Natural killer cell (primary cell): ENCODE data around the gene SMIM22. TPM values are rescaled to one million over a fixed set of nuclear protein-coding genes. Genes with fewer than 3 reads are reported as not detected.

Experiments used
- ATAC-seq, 3 donors: fragments of 150-1000 bp in 2 of 3; fragments of 200-7000 bp in 1 of 3; cut with Tn5 transposase; 1 replicate in 1 of 3; 2 replicates in 2 of 3; pipeline ENCODE4 v1.10.0; 2021; ENCODE audit warnings: mild to moderate bottlenecking in 2 of 3, moderate library complexity in 2 of 3
- DNase-seq, 2 donors: peaks; one replicate each; pipeline versions ENCODE4 v3.0.0 to v3.0.0-alpha.2; 2013 to 2021; ENCODE audit warnings: mixed read lengths in 1 of 2
- H3K27ac ChIP-seq: one replicate; pipeline ENCODE4 v1.5.1; 2013; ENCODE audit warnings: mild to moderate bottlenecking, low read length
- H3K27me3 ChIP-seq: one replicate; pipeline ENCODE4 v1.6.1; 2013; ENCODE audit warnings: low read length; ENCODE audit not compliant: control insufficient read depth, insufficient read depth
- H3K36me3 ChIP-seq: one replicate; pipeline ENCODE4 v1.6.1; 2013; ENCODE audit warnings: low read length; ENCODE audit not compliant: control insufficient read depth, insufficient read depth
- H3K4me1 ChIP-seq: one replicate; pipeline ENCODE4 v1.6.1; 2013; ENCODE audit warnings: low read length; ENCODE audit not compliant: control insufficient read depth, insufficient read depth
- H3K4me3 ChIP-seq: one replicate; pipeline ENCODE4 v1.5.1; 2013; ENCODE audit warnings: low read length
- H3K9me3 ChIP-seq: one replicate; pipeline ENCODE4 v1.6.1; 2013; ENCODE audit warnings: low read length; ENCODE audit not compliant: control insufficient read depth, insufficient read depth
- H3K27ac Mint-ChIP-seq, 2 donors: one replicate each; pipeline ENCODE4 v1.8.0; 2022; ENCODE audit warnings: mild to moderate bottlenecking in 2 of 2, mixed read lengths in 2 of 2, moderate library complexity in 1 of 2
- H3K27me3 Mint-ChIP-seq, 2 donors: one replicate each; pipeline ENCODE4 v1.8.0; 2022; ENCODE audit warnings: low read depth in 2 of 2, mixed read lengths in 2 of 2
- H3K36me3 Mint-ChIP-seq: one replicate; pipeline ENCODE4 v1.8.0; 2022; ENCODE audit warnings: mixed read lengths
- H3K4me1 Mint-ChIP-seq, 2 donors: one replicate each; pipeline ENCODE4 v1.8.0; 2022; ENCODE audit warnings: mixed read lengths in 2 of 2
- H3K4me3 Mint-ChIP-seq: one replicate; pipeline ENCODE4 v1.8.0; 2022; ENCODE audit warnings: mild to moderate bottlenecking, moderate library complexity, mixed read lengths
- H3K9me3 Mint-ChIP-seq, 2 donors: one replicate each; pipeline ENCODE4 v1.8.0; 2022; ENCODE audit warnings: mixed read lengths in 2 of 2
- CTCF ChIP-seq: fragments of 200-600 bp; IDR thresholded peaks from one replicate; pipeline ENCODE4 v1.8.0; 2022; ENCODE audit warnings: antibody characterized with exemption
- WGBS: methylation state at CpG from one replicate; pipeline ENCODE4 v1.1.7; 2013; ENCODE audit warnings: missing lambda C conversion rate; ENCODE audit not compliant: insufficient coverage; 5-methylcytosine and 5-hydroxymethylcytosine counted together
- intact Hi-C: fragments of 100-400 bp; cut with micrococcal nuclease; formaldehyde crosslinking; loops from one replicate; pipeline ENCODE4 v1.14.2; 2022
- total RNA-seq, 4 donors: library from RNA; stranded (reverse); fragments of 120-200 nt in 1 of 4; gene quantifications; one replicate each; pipeline versions ENCODE4 v1.2.3 to v1.2.4, GENCODE V29; 2013 to 2022

Gene SMIM22
- total RNA-seq, 3 donors from 2014 or later (not counting 1 experiment from before 2014, with no cell fraction given): not detected

GRCh38 chr16:4788489-4788889 is 6.7 kb upstream of the SMIM22 start:
- TF ChIP-seq CTCF: no peak
- no peaks in the 10 kb centered on the region for H3K4me1 ChIP-seq
- WGBS: 79% methylated on average over 9 of the region's 9 CpGs
- intact Hi-C loops: no loop called here
- no peaks in the 10 kb centered on the region for H3K27me3 ChIP-seq
- no peak overlapping the region for H3K27ac Mint-ChIP-seq
- no peaks in the 10 kb centered on the region for H3K9me3 Mint-ChIP-seq
- H3K27me3 Mint-ChIP-seq: peaks cover 0 to 5% of the 10 kb centered on the region in 2 donors
- no peaks in the 10 kb centered on the region for H3K4me1 Mint-ChIP-seq
- DNase-seq (no peak), ATAC-seq (no peak)
- H3K4me3 ChIP-seq: no peak overlapping the region
- no peak overlapping the region for H3K4me3 Mint-ChIP-seq
- no peaks in the 10 kb centered on the region for H3K36me3 Mint-ChIP-seq
- no peak overlapping the region for H3K27ac ChIP-seq
- no peaks in the 10 kb centered on the region for H3K9me3 ChIP-seq
- no peaks in the 10 kb centered on the region for H3K36me3 ChIP-seq

- Histone ChIP-seq H3K27ac (no peak overlapping the region), H3K4me3 (no peak overlapping the region), H3K4me1 (no peaks in the 10 kb centered on the region), H3K9me3 (no peaks in the 10 kb centered on the region), H3K27me3 (no peaks in the 10 kb centered on the region), H3K36me3 (no peaks in the 10 kb centered on the region)
- no peak for DNase-seq
- no peak for TF ChIP-seq CTCF
- no peaks in the 10 kb centered on the region for H3K4me1 Mint-ChIP-seq
- H3K36me3 Mint-ChIP-seq: no peaks in the 10 kb centered on the region
- H3K4me3 Mint-ChIP-seq: no peak overlapping the region
- H3K27me3 Mint-ChIP-seq: peaks cover 0 to 5% of the 10 kb centered on the region in 2 donors
- intact Hi-C loops: no loop called here
- no peaks in the 10 kb centered on the region for H3K9me3 Mint-ChIP-seq
- WGBS: 95% methylated on average over 7 of the region's 7 CpGs
- H3K27ac Mint-ChIP-seq: no peak overlapping the region
- no peak for ATAC-seq
Observed at GRCh38 chr16:4788910-4789309, 6.3 kb upstream of the SMIM22 start.

- intact Hi-C loops: no loop called here
- Mint-ChIP-seq H3K4me1 (no peaks in the 10 kb centered on the region), H3K9me3 (no peaks in the 10 kb centered on the region), H3K36me3 (no peaks in the 10 kb centered on the region), H3K27ac (no peak overlapping the region), H3K27me3 (peaks cover 0 to 5% of the 10 kb centered on the region in 2 donors), H3K4me3 (no peak overlapping the region)
- ATAC-seq (no peak), DNase-seq (no peak)
- no peak for TF ChIP-seq CTCF
- no peaks in the 10 kb centered on the region for H3K4me1 ChIP-seq
- no peaks in the 10 kb centered on the region for H3K36me3 ChIP-seq
- H3K27me3 ChIP-seq: no peaks in the 10 kb centered on the region
- no peak overlapping the region for H3K4me3 ChIP-seq
- H3K9me3 ChIP-seq: no peaks in the 10 kb centered on the region
- WGBS: 86% methylated on average over 10 of the region's 10 CpGs
- no peak overlapping the region for H3K27ac ChIP-seq
Observed at GRCh38 chr16:4790261-4790660, 4.9 kb upstream of the SMIM22 start.

GRCh38 chr16:4790871-4791270 is 4.3 kb upstream of the SMIM22 start:
- no peak overlapping the region for H3K4me3 Mint-ChIP-seq
- TF ChIP-seq CTCF: no peak
- intact Hi-C loops: no loop called here
- H3K27me3 Mint-ChIP-seq: peaks cover 0 to 5% of the 10 kb centered on the region in 2 donors
- Histone ChIP-seq H3K4me1 (no peaks in the 10 kb centered on the region), H3K27me3 (no peaks in the 10 kb centered on the region), H3K27ac (no peak overlapping the region), H3K4me3 (no peak overlapping the region), H3K36me3 (no peaks in the 10 kb centered on the region), H3K9me3 (no peaks in the 10 kb centered on the region)
- no peaks in the 10 kb centered on the region for H3K36me3 Mint-ChIP-seq
- ATAC-seq: no peak
- no peaks in the 10 kb centered on the region for H3K4me1 Mint-ChIP-seq
- DNase-seq: no peak
- no peaks in the 10 kb centered on the region for H3K9me3 Mint-ChIP-seq
- H3K27ac Mint-ChIP-seq: no peak overlapping the region
- 60% methylated on average over 8 of the region's 10 CpGs for WGBS
